Measurements from ENCODE around the gene PRIM2.
"Not testable (repeated sequence)": the region's sequence is repeated elsewhere in the genome, so short reads cannot be mapped to it uniquely, and the experiment has no call there.

PRIM2 gene

GRCh38 chr6:57449496-57450066 lies 132.2 kb downstream of the PRIM2 start:
- not testable (repeated sequence) for DNase-seq

GRCh38 chr6:57459781-57460180 lies 142.4 kb downstream of the PRIM2 start:
- DNase-seq: not testable (repeated sequence)

GRCh38 chr6:57461022-57461421 lies 143.6 kb downstream of the PRIM2 start:
- DNase-seq: not testable (repeated sequence)

- DNase-seq: not testable (repeated sequence)
Measured at GRCh38 chr6:57463809-57464208, 146.4 kb downstream of the PRIM2 start.

GRCh38 chr6:57465968-57466367 lies 148.5 kb downstream of the PRIM2 start:
- DNase-seq: not testable (repeated sequence)

- DNase-seq: no peak
Measured at GRCh38 chr6:57469072-57469471, 151.6 kb downstream of the PRIM2 start.

- not testable (repeated sequence) for DNase-seq
Measured at GRCh38 chr6:57470148-57470547, 152.7 kb downstream of the PRIM2 start.

GRCh38 chr6:57471314-57471864 lies 154.0 kb downstream of the PRIM2 start:
- not testable (repeated sequence) for DNase-seq

GRCh38 chr6:57472861-57473362 lies 155.5 kb downstream of the PRIM2 start:
- not testable (repeated sequence) for DNase-seq

GRCh38 chr6:57474862-57475475 lies 157.5 kb downstream of the PRIM2 start:
- DNase-seq: not testable (repeated sequence)

- DNase-seq: not testable (repeated sequence)
Measured at GRCh38 chr6:57475656-57476055, 158.2 kb downstream of the PRIM2 start.

- not testable (repeated sequence) for DNase-seq
Measured at GRCh38 chr6:57480194-57480593, 162.8 kb downstream of the PRIM2 start.

GRCh38 chr6:57481121-57481520 lies 163.7 kb downstream of the PRIM2 start:
- DNase-seq: not testable (repeated sequence)

- not testable (repeated sequence) for DNase-seq
Measured at GRCh38 chr6:57482471-57482870, 165.0 kb downstream of the PRIM2 start.

- not testable (repeated sequence) for DNase-seq
Measured at GRCh38 chr6:57486494-57487081, 169.2 kb downstream of the PRIM2 start.

GRCh38 chr6:57488551-57488950 lies 171.1 kb downstream of the PRIM2 start:
- not testable (repeated sequence) for DNase-seq

GRCh38 chr6:57489887-57490286 lies 172.5 kb downstream of the PRIM2 start:
- not testable (repeated sequence) for DNase-seq

- not testable (repeated sequence) for DNase-seq
Measured at GRCh38 chr6:57491795-57492194, 174.4 kb downstream of the PRIM2 start.

GRCh38 chr6:57496251-57496650 lies 178.8 kb downstream of the PRIM2 start:
- not testable (repeated sequence) for DNase-seq

- not testable (repeated sequence) for DNase-seq
Measured at GRCh38 chr6:57500368-57501021, 183.1 kb downstream of the PRIM2 start.

GRCh38 chr6:57502387-57502786 lies 185.0 kb downstream of the PRIM2 start:
- DNase-seq: not testable (repeated sequence)

GRCh38 chr6:57505251-57505650 lies 187.8 kb downstream of the PRIM2 start:
- DNase-seq: not testable (repeated sequence)

GRCh38 chr6:57510390-57510789 lies 193.0 kb downstream of the PRIM2 start:
- DNase-seq: not testable (repeated sequence)

Measured in activated T-cell treated with anti-CD3 and anti-CD28 coated beads, Interleukin-2, amount 50 U/mL, for 48 hours (primary cell).